C4-2B (cell line): ENCODE measurements around the gene CENPP.

Experiments used
- ZFX ChIP-seq: fragments of 450-650 bp; IDR thresholded peaks from 2 replicates; pipeline ENCODE4 v1.6.1; 2017
- TF ChIP-seq, protein P1 (sequence below): fragments of 450-650 bp; conservative IDR thresholded peaks from 2 replicates; pipeline ENCODE4 v1.5.1; 2017; ENCODE audit warnings: mild to moderate bottlenecking

DNA sequence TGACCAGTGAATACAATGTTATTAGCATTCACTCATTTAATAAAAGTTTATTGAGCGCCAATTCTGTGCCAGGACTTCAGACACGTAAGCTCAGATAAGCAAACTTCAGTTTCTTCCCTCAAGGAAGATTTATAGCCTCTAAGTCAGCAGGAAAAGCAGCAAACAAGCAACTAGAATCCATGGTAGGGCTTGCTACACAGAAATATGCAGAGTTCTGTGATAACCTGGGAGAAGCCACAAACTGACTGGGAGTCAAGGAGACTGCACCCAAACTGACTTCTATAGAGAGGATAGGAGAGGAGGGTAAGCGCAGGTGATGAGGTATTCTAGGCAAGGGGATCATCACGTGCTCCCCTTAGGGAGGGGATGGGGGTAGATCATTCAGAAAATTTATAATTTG is 80.1 kb downstream of the CENPP start:
- TF ChIP-seq, protein P1, sequence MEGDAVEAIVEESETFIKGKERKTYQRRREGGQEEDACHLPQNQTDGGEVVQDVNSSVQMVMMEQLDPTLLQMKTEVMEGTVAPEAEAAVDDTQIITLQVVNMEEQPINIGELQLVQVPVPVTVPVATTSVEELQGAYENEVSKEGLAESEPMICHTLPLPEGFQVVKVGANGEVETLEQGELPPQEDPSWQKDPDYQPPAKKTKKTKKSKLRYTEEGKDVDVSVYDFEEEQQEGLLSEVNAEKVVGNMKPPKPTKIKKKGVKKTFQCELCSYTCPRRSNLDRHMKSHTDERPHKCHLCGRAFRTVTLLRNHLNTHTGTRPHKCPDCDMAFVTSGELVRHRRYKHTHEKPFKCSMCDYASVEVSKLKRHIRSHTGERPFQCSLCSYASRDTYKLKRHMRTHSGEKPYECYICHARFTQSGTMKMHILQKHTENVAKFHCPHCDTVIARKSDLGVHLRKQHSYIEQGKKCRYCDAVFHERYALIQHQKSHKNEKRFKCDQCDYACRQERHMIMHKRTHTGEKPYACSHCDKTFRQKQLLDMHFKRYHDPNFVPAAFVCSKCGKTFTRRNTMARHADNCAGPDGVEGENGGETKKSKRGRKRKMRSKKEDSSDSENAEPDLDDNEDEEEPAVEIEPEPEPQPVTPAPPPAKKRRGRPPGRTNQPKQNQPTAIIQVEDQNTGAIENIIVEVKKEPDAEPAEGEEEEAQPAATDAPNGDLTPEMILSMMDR: no peak
- TF ChIP-seq ZFX: no peak
